SKM-1 (cell line): ENCODE data around the gene SLC13A3.
"Not testable (repeated sequence)": the region's sequence is repeated elsewhere in the genome, so short reads cannot be mapped to it uniquely, and the experiment has no call there.

Source experiments
- DNase-seq: peaks from one replicate; lab custom pipeline; 2025; ENCODE audit not compliant: unreplicated experiment; lab: John Stamatoyannopoulos, UW

Gene SLC13A3

GRCh38 chr20:46681032-46681854, 30.0 kb upstream of the SLC13A3 start:
- DNase-seq, result peak; percentile 37

- DNase-seq, result no peak
Measured at GRCh38 chr20:46680684-46681031, 29.4 kb upstream of the SLC13A3 start.

DNA sequence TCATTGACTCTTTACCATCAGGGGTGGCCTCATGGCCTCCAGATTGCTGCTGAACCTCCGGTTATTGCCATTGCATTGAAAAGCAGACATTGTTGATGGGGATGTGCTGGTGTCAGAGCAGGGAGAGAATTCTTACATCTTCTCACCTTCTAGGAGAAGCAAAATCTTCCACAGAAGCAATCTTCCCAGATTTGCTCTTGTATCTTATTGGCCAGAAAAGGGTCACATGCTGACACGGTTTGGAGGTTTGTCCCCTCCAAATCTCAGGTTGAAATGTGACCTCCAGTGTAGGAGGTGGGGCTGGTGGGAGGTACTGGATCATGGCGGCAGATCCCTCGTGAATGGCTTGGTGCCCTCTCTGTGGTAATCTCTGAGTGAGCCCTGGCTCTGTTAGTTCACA, 27.3 kb upstream of the SLC13A3 start:
- DNase-seq, result no peak

- DNase-seq, result no peak
Measured at GRCh38 chr20:46677608-46678007, 26.3 kb upstream of the SLC13A3 start.

GRCh38 chr20:46676649-46677316, 25.5 kb upstream of the SLC13A3 start:
- not testable (repeated sequence) for DNase-seq

GRCh38 chr20:46674253-46675083, 23.2 kb upstream of the SLC13A3 start:
- DNase-seq, result no peak

GRCh38 chr20:46673394-46674252, 22.4 kb upstream of the SLC13A3 start:
- DNase-seq, result no peak

DNA sequence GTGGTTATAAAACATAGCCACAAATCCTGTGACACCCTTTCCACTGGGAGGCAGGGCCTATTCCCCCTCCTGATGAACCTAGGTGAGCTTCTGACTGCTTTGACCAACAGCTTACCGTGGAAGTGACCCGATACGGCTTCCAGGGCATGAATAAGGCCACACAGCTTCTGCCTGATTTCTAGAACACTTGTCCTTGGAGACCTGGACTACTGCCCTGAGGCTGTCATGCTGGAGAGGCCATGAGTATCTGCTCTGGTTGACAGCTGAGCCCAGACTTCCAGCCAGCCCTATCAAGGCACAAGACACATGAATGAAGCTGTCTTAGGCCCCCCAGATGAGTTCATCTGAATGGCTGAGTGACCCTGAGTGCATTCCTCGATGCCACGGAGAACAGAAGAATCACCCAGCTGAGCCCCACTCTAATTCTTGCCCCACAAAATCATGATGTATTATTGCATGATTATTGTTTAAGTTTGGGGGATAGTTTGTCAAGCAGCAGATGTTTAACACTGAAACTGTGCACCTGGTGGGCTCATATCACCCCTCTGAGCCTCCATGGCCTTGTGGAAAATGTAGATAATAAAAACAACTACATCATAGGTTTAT, 21.4 kb upstream of the SLC13A3 start:
- no peak for DNase-seq

DNA sequence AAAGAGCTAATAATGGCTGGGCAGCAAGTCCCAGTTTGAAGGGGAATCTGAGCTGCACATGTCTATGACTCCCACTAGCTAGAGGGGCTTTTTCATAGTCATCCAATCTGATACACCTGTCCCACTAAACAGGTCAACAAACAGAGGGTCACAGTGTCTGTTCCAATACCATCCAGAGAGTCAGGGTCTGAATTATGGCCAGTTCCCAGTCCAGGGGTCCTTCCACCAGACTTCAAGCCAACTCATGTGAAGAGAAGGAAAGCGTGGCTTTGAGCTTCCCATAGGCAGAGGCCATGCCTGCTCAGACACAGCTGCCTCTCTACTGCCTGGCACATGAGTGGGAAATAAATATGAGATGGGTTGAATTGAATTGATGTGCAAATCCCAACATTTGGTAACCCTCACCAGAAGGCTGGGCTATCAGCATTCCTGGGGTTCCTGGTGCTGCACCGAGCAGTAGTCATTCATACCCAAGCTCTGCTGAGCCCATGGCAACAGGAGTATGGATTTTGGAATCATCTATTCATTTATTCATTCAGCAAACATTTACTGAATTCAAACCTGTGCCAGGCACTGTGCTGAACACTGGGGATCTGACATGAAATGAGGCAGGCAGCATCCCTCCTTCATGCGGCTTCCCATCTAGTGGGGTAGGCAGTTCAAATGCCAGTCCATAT, 20.7 kb upstream of the SLC13A3 start:
- no peak for DNase-seq

- no peak for DNase-seq
Measured at GRCh38 chr20:46670585-46671584, 19.6 kb upstream of the SLC13A3 start.

DNA sequence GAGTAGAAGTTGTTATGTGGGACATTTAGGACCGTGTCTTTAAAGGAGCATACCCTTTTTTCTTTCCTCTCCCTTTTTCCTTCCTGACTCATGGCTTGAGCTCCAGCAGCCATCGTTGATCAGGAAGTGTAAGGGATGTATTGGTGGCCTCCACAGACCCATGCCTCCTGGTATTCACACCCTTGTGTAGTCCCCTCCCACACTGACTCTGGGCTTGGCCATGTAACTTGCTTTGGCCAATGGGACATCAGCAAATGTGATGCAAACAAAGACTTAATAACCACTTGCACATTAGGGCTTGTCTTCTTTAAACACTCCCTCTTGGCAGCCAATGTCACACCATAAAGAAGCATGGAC, 18.9 kb upstream of the SLC13A3 start:
- DNase-seq, result no peak

GRCh38 chr20:46666818-46667515, 15.7 kb upstream of the SLC13A3 start:
- no peak for DNase-seq

GRCh38 chr20:46666306-46666705, 15.0 kb upstream of the SLC13A3 start:
- no peak for DNase-seq

GRCh38 chr20:46665602-46666001, 14.3 kb upstream of the SLC13A3 start:
- DNase-seq, result no peak

- DNase-seq, result no peak
Measured at GRCh38 chr20:46663531-46663930, 12.3 kb upstream of the SLC13A3 start.

DNA sequence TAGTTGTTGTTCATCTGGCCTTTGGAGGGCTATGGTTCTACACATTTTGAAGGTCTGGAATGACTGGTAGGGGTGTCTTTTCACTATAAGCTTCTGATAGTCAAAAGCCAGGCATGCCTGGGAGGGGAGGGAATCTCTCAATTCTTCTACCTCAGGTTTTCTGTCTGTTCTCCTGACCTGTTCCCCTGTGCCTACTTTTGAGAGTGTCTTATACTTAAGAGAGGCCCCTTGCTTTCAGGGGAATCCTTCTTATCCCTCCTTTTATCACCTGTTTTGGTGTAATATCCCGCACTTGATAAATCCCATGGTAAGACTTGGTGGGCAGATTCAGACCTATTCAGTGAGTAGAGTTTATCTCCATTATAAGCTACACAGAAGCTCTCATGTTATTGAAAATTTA, 10.4 kb upstream of the SLC13A3 start:
- DNase-seq, result no peak

GRCh38 chr20:46660487-46660886, 9.2 kb upstream of the SLC13A3 start:
- DNase-seq, result no peak

DNA sequence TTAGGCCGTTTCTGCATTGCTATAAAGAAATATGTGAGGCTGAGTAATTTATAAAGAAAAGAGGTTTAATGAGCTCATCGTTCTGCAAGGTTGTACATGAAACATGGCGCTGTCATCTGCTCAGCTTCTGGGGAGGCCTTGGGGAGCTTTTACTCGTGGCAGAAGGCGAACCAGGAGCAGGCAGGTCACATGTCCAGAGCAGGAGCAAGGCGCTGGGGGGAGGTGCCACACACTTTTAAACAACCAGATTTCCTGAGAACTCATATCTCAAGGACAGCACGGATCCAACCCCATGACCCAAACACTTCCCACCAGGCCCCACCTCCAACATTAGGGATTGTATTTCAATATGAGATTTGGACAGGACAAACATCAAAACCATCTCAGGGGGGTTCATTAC, 6.4 kb upstream of the SLC13A3 start:
- no peak for DNase-seq
